Thyroid gland (tissue), 4 donors: ENCODE results near the gene SPATA1.

Experiments used
- POLR2A ChIP-seq, 2 donors: fragments of 450-650 bp; IDR thresholded peaks; one replicate each; pipeline ENCODE4 v1.6.1; 2017; ENCODE audit warnings: antibody characterized with exemption in 2 of 2, mild to moderate bottlenecking in 2 of 2, moderate library complexity in 1 of 2
- TF ChIP-seq, protein P1 (sequence below), 6 experiments: fragments of 200-600 bp in 3 of 6; fragments of 450-650 bp in 3 of 6; sonication (generic) in 3 of 6; IDR thresholded peaks; one replicate each; pipeline ENCODE4 v1.5.1; 2016 to 2019; ENCODE audit warnings: antibody characterized with exemption in 6 of 6, mild to moderate bottlenecking in 2 of 6, inconsistent platforms in 1 of 6, moderate library complexity in 1 of 6

DNA sequence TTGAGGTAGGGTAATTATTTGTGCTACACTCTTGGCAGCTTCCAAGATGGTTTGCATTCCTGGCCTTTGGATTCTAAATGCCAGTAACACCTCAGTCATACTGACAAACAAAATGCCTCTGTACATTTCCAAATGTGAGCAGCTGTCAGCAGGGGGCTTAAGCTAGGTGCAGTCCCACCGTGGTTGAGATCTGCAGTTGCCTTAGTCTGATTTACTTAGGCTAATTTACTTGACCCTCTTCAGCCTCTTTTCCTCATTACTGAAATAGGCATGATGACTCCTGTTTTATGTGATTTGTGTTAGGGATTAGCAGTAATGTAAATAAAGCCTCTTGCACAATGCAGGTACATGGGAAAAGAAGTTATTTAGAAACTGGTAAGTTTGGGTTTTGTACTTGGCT, 13.5 kb upstream of the SPATA1 start:
- TF ChIP-seq, protein P1, sequence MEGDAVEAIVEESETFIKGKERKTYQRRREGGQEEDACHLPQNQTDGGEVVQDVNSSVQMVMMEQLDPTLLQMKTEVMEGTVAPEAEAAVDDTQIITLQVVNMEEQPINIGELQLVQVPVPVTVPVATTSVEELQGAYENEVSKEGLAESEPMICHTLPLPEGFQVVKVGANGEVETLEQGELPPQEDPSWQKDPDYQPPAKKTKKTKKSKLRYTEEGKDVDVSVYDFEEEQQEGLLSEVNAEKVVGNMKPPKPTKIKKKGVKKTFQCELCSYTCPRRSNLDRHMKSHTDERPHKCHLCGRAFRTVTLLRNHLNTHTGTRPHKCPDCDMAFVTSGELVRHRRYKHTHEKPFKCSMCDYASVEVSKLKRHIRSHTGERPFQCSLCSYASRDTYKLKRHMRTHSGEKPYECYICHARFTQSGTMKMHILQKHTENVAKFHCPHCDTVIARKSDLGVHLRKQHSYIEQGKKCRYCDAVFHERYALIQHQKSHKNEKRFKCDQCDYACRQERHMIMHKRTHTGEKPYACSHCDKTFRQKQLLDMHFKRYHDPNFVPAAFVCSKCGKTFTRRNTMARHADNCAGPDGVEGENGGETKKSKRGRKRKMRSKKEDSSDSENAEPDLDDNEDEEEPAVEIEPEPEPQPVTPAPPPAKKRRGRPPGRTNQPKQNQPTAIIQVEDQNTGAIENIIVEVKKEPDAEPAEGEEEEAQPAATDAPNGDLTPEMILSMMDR (IDR thresholded peaks at IDR 0.05), result no peak
- no peak for TF ChIP-seq POLR2A (IDR thresholded peaks at IDR 0.05)
